ENCODE data around the gene ZYX. TPM values are rescaled to one million over a fixed set of nuclear protein-coding genes. Genes with fewer than 3 reads are reported as not detected.

Gene ZYX, protein sequence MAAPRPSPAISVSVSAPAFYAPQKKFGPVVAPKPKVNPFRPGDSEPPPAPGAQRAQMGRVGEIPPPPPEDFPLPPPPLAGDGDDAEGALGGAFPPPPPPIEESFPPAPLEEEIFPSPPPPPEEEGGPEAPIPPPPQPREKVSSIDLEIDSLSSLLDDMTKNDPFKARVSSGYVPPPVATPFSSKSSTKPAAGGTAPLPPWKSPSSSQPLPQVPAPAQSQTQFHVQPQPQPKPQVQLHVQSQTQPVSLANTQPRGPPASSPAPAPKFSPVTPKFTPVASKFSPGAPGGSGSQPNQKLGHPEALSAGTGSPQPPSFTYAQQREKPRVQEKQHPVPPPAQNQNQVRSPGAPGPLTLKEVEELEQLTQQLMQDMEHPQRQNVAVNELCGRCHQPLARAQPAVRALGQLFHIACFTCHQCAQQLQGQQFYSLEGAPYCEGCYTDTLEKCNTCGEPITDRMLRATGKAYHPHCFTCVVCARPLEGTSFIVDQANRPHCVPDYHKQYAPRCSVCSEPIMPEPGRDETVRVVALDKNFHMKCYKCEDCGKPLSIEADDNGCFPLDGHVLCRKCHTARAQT
- total RNA-seq, result 100 to 1,000 TPM in 1 of 2 donors, 10 to 100 TPM in 1; 81.6 to 114 TPM

- peaks cover 39 to 42% of the 10 kb centered on the region in 2 donors for H3K4me1 Mint-ChIP-seq (ENCODE audit: low read depth in 2 of 2)
- H3K4me3 Mint-ChIP-seq, result peak within 1 kb of the TSS; percentile 94
- H3K27me3 Mint-ChIP-seq, result no peaks in the 10 kb centered on the region
- H3K36me3 Mint-ChIP-seq, result no peaks in the 10 kb centered on the region
- ATAC-seq (peak; percentile 87 to 93), DNase-seq (ENCODE audit: low spot score) (peak; percentile 96)
- H3K27ac Mint-ChIP-seq, result peak within 1 kb of the TSS; percentile 93 to 99
- no peaks in the 10 kb centered on the region for H3K9me3 Mint-ChIP-seq
These were observed at the start of gene ZYX for GRCh38 chr7:143380646-143381426. Gene ZYX (plus strand): TSS chr7:143381345. CDS start chr7:143381572, 227 bp downstream.

DNA sequence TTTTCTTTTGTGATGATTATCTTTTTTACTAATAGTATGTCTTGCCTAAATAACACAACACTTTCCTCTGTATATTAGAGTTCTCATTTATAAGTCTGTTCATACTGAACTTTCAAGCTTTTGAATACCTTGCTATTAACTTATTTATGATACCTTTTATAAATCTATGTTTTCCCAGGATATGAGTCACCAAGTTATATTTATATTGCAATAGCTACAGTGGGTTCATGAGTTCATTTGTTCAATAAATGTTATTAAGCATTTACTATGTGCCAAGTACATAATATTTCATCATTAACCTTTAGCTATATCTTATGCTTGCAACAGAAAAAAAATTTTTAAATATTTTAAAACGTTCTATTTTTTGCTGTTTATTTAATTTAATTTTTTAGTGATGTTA is 46.9 kb upstream of the ZYX start:
- Mint-ChIP-seq H3K27ac (no peak overlapping the region), H3K9me3 (no peaks in the 10 kb centered on the region), H3K4me3 (no peak overlapping the region), H3K36me3 (no peaks in the 10 kb centered on the region), H3K4me1 (ENCODE audit: low read depth in 2 of 2) (no peaks in the 10 kb centered on the region), H3K27me3 (peaks cover 9 to 14% of the 10 kb centered on the region in 2 donors)
- ATAC-seq (no peak), DNase-seq (ENCODE audit: low spot score) (no peak)

DNA sequence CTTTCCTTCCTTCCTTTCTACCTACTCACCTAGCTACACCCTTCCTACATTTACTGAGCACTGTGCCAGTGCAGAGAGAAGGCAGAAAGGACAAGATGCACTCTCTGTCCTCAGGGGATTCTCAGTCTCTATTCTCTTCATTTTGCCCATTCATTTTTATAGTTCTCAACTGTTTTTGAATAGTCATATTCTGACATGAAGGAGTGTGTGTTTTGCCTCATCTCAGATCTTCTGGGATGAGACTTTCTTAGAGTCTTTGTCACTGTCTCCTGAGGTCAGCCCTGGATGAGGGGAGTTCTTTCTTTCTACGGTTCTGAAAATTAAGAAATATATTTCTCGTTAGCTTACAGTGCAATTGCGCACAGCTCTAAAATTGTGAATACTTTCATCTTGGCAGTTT is 43.9 kb upstream of the ZYX start:
- Mint-ChIP-seq H3K9me3 (no peaks in the 10 kb centered on the region), H3K4me1 (ENCODE audit: low read depth in 2 of 2) (no peaks in the 10 kb centered on the region), H3K36me3 (no peaks in the 10 kb centered on the region), H3K27ac (no peak overlapping the region), H3K4me3 (no peak overlapping the region), H3K27me3 (peaks cover 14 to 23% of the 10 kb centered on the region in 2 donors)
- ATAC-seq (no peak), DNase-seq (ENCODE audit: low spot score) (no peak)

- Mint-ChIP-seq H3K27ac (no peak overlapping the region), H3K36me3 (no peaks in the 10 kb centered on the region), H3K4me1 (ENCODE audit: low read depth in 2 of 2) (peaks cover 8 to 9% of the 10 kb centered on the region in 2 donors), H3K4me3 (no peak overlapping the region), H3K27me3 (peaks cover 19 to 21% of the 10 kb centered on the region in 2 donors), H3K9me3 (no peaks in the 10 kb centered on the region)
- no peak for ATAC-seq
- no peak for DNase-seq (ENCODE audit: low spot score)
These were observed 39.3 kb upstream of the ZYX start for GRCh38 chr7:143341842-143342241.

GRCh38 chr7:143343596-143343995 is 37.5 kb upstream of the ZYX start:
- ATAC-seq (no peak), DNase-seq (ENCODE audit: low spot score) (no peak)
- Mint-ChIP-seq H3K27ac (no peak overlapping the region), H3K9me3 (no peaks in the 10 kb centered on the region), H3K4me3 (no peak overlapping the region), H3K27me3 (peaks cover 14 to 24% of the 10 kb centered on the region in 2 donors), H3K36me3 (no peaks in the 10 kb centered on the region), H3K4me1 (ENCODE audit: low read depth in 2 of 2) (peaks cover 8 to 9% of the 10 kb centered on the region in 2 donors)

DNA sequence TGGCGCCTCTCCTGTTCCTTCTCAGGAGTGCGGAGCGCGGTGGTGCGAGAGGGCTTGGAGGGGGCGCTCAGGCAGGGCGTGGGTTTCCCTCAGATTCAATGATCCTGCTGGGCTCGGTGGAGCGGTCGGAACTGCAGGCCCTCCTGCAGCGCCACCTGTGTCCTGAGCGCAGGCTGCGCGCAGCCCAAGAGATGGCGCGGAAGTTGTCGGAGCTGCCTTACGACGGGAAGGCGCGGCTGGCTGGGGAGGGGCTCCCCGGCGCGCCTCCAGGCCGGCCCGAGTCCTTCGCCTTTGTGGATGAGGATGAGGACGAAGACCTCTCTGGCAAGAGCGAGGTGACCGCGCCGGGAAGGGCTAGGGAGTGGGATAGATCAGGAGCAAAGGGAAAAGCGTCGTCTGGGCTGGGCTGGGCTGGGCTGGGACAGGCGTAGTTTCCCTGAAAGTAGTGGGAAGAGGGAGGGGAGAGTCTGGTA is 35.7 kb upstream of the ZYX start:
- peaks cover 8 to 9% of the 10 kb centered on the region in 2 donors for H3K4me1 Mint-ChIP-seq (ENCODE audit: low read depth in 2 of 2)
- H3K4me3 Mint-ChIP-seq, result peak overlapping the region; percentile 77
- H3K36me3 Mint-ChIP-seq, result no peaks in the 10 kb centered on the region
- H3K27ac Mint-ChIP-seq, result peak overlapping the region; percentile 53 to 79
- H3K27me3 Mint-ChIP-seq, result peaks cover 10 to 16% of the 10 kb centered on the region in 2 donors
- ATAC-seq (peak; percentile 93 to 96), DNase-seq (ENCODE audit: low spot score) (peak; percentile 78)
- no peaks in the 10 kb centered on the region for H3K9me3 Mint-ChIP-seq

- DNase-seq (ENCODE audit: low spot score), result no peak
- Mint-ChIP-seq H3K27me3 (peaks cover 8 to 16% of the 10 kb centered on the region in 2 donors), H3K36me3 (no peaks in the 10 kb centered on the region), H3K27ac (no peak overlapping the region), H3K4me3 (peak overlapping the region; percentile 77), H3K4me1 (ENCODE audit: low read depth in 2 of 2) (peaks cover 8 to 9% of the 10 kb centered on the region in 2 donors), H3K9me3 (no peaks in the 10 kb centered on the region)
- no peak for ATAC-seq
These were observed 35.1 kb upstream of the ZYX start for GRCh38 chr7:143346018-143346417.

GRCh38 chr7:143347950-143348349 is 33.2 kb upstream of the ZYX start:
- Mint-ChIP-seq H3K27ac (no peak overlapping the region), H3K27me3 (peaks cover 8 to 16% of the 10 kb centered on the region in 2 donors), H3K9me3 (no peaks in the 10 kb centered on the region), H3K4me1 (ENCODE audit: low read depth in 2 of 2) (peaks cover 8 to 9% of the 10 kb centered on the region in 2 donors), H3K4me3 (no peak overlapping the region), H3K36me3 (no peaks in the 10 kb centered on the region)
- DNase-seq (ENCODE audit: low spot score) (no peak), ATAC-seq (no peak)

GRCh38 chr7:143351060-143351459 is 30.1 kb upstream of the ZYX start:
- ATAC-seq, result no peak
- H3K4me3 Mint-ChIP-seq, result no peak overlapping the region
- no peak overlapping the region for H3K27ac Mint-ChIP-seq
- peaks cover 0 to 4% of the 10 kb centered on the region in 2 donors for H3K4me1 Mint-ChIP-seq (ENCODE audit: low read depth in 2 of 2)
- H3K9me3 Mint-ChIP-seq, result no peaks in the 10 kb centered on the region
- peaks cover 8 to 13% of the 10 kb centered on the region in 2 donors for H3K27me3 Mint-ChIP-seq
- no peaks in the 10 kb centered on the region for H3K36me3 Mint-ChIP-seq
- DNase-seq (ENCODE audit: low spot score), result no peak

DNA sequence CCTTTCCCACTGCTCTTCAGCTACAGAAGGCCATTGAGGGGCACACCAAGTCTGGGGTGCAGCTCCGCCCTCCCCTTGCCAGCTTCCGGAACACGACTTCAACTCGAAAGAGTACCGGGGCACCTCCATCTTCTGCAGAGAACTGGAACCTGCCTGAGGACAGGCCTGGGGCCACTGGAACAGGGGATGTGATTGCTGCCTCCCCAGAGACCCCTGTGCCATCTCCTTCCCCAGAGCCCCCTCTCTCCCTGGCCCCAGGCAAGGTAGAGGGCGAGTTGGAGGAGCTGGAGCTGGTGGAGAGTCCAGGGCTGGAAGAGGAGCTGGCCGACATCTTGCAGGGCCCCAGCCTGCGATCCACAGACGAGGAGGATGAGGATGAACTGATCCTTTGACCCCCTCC is 29.6 kb upstream of the ZYX start:
- peaks cover 6 to 11% of the 10 kb centered on the region in 2 donors for H3K27me3 Mint-ChIP-seq
- DNase-seq (ENCODE audit: low spot score) (no peak), ATAC-seq (no peak)
- no peaks in the 10 kb centered on the region for H3K36me3 Mint-ChIP-seq
- H3K4me3 Mint-ChIP-seq, result no peak overlapping the region
- H3K9me3 Mint-ChIP-seq, result no peaks in the 10 kb centered on the region
- no peak overlapping the region for H3K27ac Mint-ChIP-seq
- peaks cover 0 to 4% of the 10 kb centered on the region in 2 donors for H3K4me1 Mint-ChIP-seq (ENCODE audit: low read depth in 2 of 2)

DNA sequence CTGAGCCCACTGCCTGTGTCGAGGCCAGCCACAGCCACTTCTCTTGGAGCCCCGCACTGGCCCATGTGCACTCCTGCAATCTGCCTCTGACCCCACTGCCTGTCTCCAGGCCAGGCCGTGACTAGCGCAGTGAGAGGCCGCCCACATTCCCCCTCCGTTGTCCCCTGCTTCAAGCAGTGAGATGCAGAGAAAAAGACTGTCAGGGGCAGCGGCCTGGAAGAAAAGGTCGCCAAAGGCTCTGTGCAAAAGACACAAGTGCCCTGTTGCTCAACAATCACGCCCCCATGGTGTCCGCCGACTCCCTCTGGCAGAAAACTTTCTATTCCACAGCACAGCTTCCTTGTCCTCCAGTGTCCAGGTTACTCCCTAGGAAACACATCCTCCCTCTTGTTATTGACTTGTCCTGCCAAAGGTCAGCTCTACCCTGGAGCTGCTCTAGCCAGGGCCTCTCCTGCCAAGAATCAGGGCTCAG is 28.6 kb upstream of the ZYX start:
- Mint-ChIP-seq H3K36me3 (no peaks in the 10 kb centered on the region), H3K9me3 (no peaks in the 10 kb centered on the region), H3K27me3 (peaks cover 0 to 6% of the 10 kb centered on the region in 2 donors), H3K4me3 (no peak overlapping the region), H3K27ac (no peak overlapping the region), H3K4me1 (ENCODE audit: low read depth in 2 of 2) (peaks cover 0 to 4% of the 10 kb centered on the region in 2 donors)
- ATAC-seq (no peak), DNase-seq (ENCODE audit: low spot score) (no peak)

- H3K27ac Mint-ChIP-seq, result no peak overlapping the region
- no peaks in the 10 kb centered on the region for H3K36me3 Mint-ChIP-seq
- H3K9me3 Mint-ChIP-seq, result no peaks in the 10 kb centered on the region
- H3K4me1 Mint-ChIP-seq (ENCODE audit: low read depth in 2 of 2), result peaks cover 0 to 7% of the 10 kb centered on the region in 2 donors
- no peak overlapping the region for H3K4me3 Mint-ChIP-seq
- ATAC-seq (no peak), DNase-seq (ENCODE audit: low spot score) (no peak)
- H3K27me3 Mint-ChIP-seq, result peaks cover 0 to 6% of the 10 kb centered on the region in 2 donors
These were observed 26.8 kb upstream of the ZYX start for GRCh38 chr7:143354376-143354775.

GRCh38 chr7:143354965-143355364 is 26.2 kb upstream of the ZYX start:
- Mint-ChIP-seq H3K4me3 (no peak overlapping the region), H3K36me3 (no peaks in the 10 kb centered on the region), H3K9me3 (no peaks in the 10 kb centered on the region), H3K4me1 (ENCODE audit: low read depth in 2 of 2) (peaks cover 0 to 8% of the 10 kb centered on the region in 2 donors), H3K27me3 (peaks cover 0 to 2% of the 10 kb centered on the region in 2 donors), H3K27ac (no peak overlapping the region)
- DNase-seq (ENCODE audit: low spot score) (no peak), ATAC-seq (no peak)
